M059J (cell line): ENCODE measurements around the gene GPC6. TPM values are rescaled to one million over a fixed set of nuclear protein-coding genes. Genes with fewer than 3 reads are reported as not detected.

ENCODE experiments used
- DNase-seq: peaks from one replicate; pipeline ENCODE4 v3.0.0-alpha.2; 2012; ENCODE audit warnings: low read depth
- total RNA-seq: library from RNA; depleted of rRNA; stranded (reverse); fragments of >200 nt; shearing (Covaris generic); gene quantifications from 2 replicates; pipeline ENCODE4 v1.2.3, GENCODE V29; 2014

Gene GPC6
- total RNA-seq, 1 experiment from 2014 or later = 0.71 TPM

- no peak for DNase-seq
Measured at GRCh38 chr13:94112731-94113130, 886.1 kb downstream of the GPC6 start.

GRCh38 chr13:94113245-94113644 lies 886.6 kb downstream of the GPC6 start:
- DNase-seq = no peak

- DNase-seq = no peak
Measured at GRCh38 chr13:94114166-94114565, 887.6 kb downstream of the GPC6 start.

GRCh38 chr13:94115054-94115453 lies 888.4 kb downstream of the GPC6 start:
- DNase-seq = no peak

GRCh38 chr13:94119360-94119936 lies 892.8 kb downstream of the GPC6 start:
- DNase-seq = no peak

- DNase-seq = no peak
Measured at GRCh38 chr13:94120878-94121277, 894.3 kb downstream of the GPC6 start.

GRCh38 chr13:94121686-94122085 lies 895.1 kb downstream of the GPC6 start:
- DNase-seq = peak; percentile 3

- no peak for DNase-seq
Measured at GRCh38 chr13:94122300-94122915, 895.8 kb downstream of the GPC6 start.

- DNase-seq = no peak
Measured at GRCh38 chr13:94123557-94123956, 897.0 kb downstream of the GPC6 start.

GRCh38 chr13:94128430-94128829 lies 901.8 kb downstream of the GPC6 start:
- peak; percentile 1 for DNase-seq

GRCh38 chr13:94129490-94129894 lies 902.9 kb downstream of the GPC6 start:
- no peak for DNase-seq

GRCh38 chr13:94138831-94139230 lies 912.2 kb downstream of the GPC6 start:
- DNase-seq = no peak

- no peak for DNase-seq
Measured at GRCh38 chr13:94139393-94139995, 912.9 kb downstream of the GPC6 start.

- DNase-seq = no peak
Measured at GRCh38 chr13:94140027-94140426, 913.4 kb downstream of the GPC6 start.

GRCh38 chr13:94140511-94140910 lies 913.9 kb downstream of the GPC6 start:
- DNase-seq = no peak

- no peak for DNase-seq
Measured at GRCh38 chr13:94143624-94144350, 917.2 kb downstream of the GPC6 start.

- no peak for DNase-seq
Measured at GRCh38 chr13:94145966-94146365, 919.4 kb downstream of the GPC6 start.

- DNase-seq = no peak
Measured at GRCh38 chr13:94153586-94153985, 927.0 kb downstream of the GPC6 start.

GRCh38 chr13:94154367-94154766 lies 927.8 kb downstream of the GPC6 start:
- peak; percentile 36 for DNase-seq

- DNase-seq = no peak
Measured at GRCh38 chr13:94157705-94158218, 931.2 kb downstream of the GPC6 start.

GRCh38 chr13:94160875-94161274 lies 934.3 kb downstream of the GPC6 start:
- no peak for DNase-seq

GRCh38 chr13:94162289-94162688 lies 935.7 kb downstream of the GPC6 start:
- no peak for DNase-seq

GRCh38 chr13:94163535-94163934 lies 936.9 kb downstream of the GPC6 start:
- no peak for DNase-seq
